ENCODE results near the gene FARP1.

DNA sequence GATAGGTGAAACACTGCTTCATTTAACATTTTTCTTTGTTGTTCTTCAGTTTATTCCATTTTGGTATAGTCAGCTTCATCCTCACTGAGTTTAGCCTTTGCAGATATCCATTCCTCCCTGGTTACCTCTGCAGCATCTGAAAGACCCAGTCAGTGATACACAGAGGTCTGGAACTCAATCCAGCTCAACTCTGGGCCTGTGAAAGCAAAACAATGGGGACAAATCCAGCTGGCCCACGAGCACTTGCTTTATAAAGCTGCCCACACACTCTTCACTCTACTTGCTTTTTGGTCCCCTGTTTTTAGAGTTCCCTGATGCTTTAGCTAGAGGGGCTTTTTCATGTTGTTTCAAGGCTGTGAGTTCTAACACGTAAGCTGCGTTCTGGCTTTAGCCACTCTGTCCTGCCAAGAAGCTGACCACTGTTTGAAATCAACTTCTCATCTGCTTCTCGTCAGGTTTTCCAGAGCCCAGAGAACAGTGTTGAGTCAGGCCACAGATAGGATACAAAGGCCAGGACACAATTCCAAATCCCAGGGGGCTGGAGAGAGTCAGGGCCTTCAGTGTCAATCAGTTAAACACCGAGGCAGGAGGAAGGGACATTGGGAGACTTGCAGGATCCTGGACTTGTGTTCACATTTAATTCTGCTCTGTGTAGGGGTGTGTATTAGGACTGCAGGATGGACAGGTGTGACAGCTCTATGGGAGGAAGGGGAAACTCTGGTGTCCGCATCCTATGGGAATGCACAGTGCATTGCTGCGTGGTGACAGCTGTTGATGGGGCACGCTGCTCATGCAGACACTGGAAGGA lies 117.7 kb downstream of the FARP1 start:
- TF ChIP-seq, protein P1, sequence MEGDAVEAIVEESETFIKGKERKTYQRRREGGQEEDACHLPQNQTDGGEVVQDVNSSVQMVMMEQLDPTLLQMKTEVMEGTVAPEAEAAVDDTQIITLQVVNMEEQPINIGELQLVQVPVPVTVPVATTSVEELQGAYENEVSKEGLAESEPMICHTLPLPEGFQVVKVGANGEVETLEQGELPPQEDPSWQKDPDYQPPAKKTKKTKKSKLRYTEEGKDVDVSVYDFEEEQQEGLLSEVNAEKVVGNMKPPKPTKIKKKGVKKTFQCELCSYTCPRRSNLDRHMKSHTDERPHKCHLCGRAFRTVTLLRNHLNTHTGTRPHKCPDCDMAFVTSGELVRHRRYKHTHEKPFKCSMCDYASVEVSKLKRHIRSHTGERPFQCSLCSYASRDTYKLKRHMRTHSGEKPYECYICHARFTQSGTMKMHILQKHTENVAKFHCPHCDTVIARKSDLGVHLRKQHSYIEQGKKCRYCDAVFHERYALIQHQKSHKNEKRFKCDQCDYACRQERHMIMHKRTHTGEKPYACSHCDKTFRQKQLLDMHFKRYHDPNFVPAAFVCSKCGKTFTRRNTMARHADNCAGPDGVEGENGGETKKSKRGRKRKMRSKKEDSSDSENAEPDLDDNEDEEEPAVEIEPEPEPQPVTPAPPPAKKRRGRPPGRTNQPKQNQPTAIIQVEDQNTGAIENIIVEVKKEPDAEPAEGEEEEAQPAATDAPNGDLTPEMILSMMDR (IDR thresholded peaks at IDR 0.05; ENCODE audit: insufficient read depth, low read depth, low read length) = no peak
- TF ChIP-seq EZH2 (IDR thresholded peaks at IDR 0.05; ENCODE audit: insufficient read depth, low read length) = no peak

Data from astrocyte (in vitro differentiated cells and primary cell).